Rectal smooth muscle tissue (tissue), 1 donor: ENCODE data around the gene FAM124A.

Source experiments
- H3K27ac ChIP-seq: one replicate; pipeline ENCODE4 v1.7.0; 2013; ENCODE audit warnings: low read depth, low read length, inconsistent platforms
- H3K27me3 ChIP-seq: one replicate; pipeline ENCODE4 v1.7.0; 2013; ENCODE audit warnings: low read length; ENCODE audit not compliant: control insufficient read depth, insufficient read depth
- H3K36me3 ChIP-seq: one replicate; pipeline ENCODE4 v1.7.0; 2013; ENCODE audit warnings: low read length; ENCODE audit not compliant: control insufficient read depth, insufficient read depth
- H3K4me1 ChIP-seq: one replicate; pipeline ENCODE4 v1.7.0; 2013; ENCODE audit warnings: low read length; ENCODE audit not compliant: control insufficient read depth, insufficient read depth
- H3K4me3 ChIP-seq: one replicate; pipeline ENCODE4 v1.7.0; 2013; ENCODE audit warnings: low read length
- H3K9ac ChIP-seq: one replicate; pipeline ENCODE4 v1.7.0; 2013; ENCODE audit warnings: low read length

FAM124A gene, protein sequence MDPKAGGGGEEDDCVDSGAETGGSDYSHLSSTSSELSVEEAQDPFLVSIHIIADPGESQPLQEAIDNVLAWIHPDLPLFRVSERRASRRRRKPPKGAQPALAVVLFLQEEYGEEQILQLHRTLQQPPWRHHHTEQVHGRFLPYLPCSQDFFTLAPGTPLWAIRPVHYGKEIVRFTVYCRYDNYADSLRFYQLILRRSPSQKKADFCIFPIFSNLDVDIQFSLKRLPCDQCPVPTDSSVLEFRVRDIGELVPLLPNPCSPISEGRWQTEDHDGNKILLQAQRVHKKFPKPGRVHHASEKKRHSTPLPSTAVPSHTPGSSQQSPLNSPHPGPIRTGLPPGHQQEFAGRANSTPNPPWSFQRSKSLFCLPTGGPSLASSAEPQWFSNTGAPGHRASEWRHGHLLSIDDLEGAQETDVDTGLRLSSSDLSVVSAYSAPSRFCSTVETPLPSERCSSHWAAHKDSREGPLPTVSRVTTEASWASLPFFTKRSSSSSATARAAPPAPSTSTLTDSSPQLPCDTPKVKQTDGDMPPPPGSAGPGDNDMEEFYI

GRCh38 chr13:51222037-51222685 lies at the start of gene FAM124A:
TSS of gene FAM124A (plus strand) at chr13:51222398. CDS start at chr13:51222502, 104 bp downstream.
- H3K4me3 ChIP-seq, result peak within 1 kb of the TSS; percentile 84
- peak within 1 kb of the TSS; percentile 62 for H3K27ac ChIP-seq
- H3K4me1 ChIP-seq, result no peaks in the 10 kb centered on the region
- H3K36me3 ChIP-seq, result no peaks in the 10 kb centered on the region
- peaks cover 3% of the 10 kb centered on the region for H3K27me3 ChIP-seq
- H3K9ac ChIP-seq, result no peak within 1 kb of the TSS

- H3K27me3 ChIP-seq, result no peaks in the 10 kb centered on the region
These were observed 47.2 kb upstream of the FAM124A start for GRCh38 chr13:51175021-51175420.

GRCh38 chr13:51175639-51176038 lies 46.6 kb upstream of the FAM124A start:
- Histone ChIP-seq H3K36me3 (no peaks in the 10 kb centered on the region), H3K9ac (no peak overlapping the region), H3K27ac (no peak overlapping the region)

More at GRCh38 chr13:51175021-51175420, 47.2 kb upstream of the FAM124A start:
- no peak overlapping the region for H3K9ac ChIP-seq
- H3K36me3 ChIP-seq, result no peaks in the 10 kb centered on the region
- H3K4me3 ChIP-seq, result no peak overlapping the region
- H3K27ac ChIP-seq, result no peak overlapping the region
- H3K4me1 ChIP-seq, result no peaks in the 10 kb centered on the region

GRCh38 chr13:51177188-51177587 lies 45.0 kb upstream of the FAM124A start:
- Histone ChIP-seq H3K4me1 (no peaks in the 10 kb centered on the region), H3K36me3 (no peaks in the 10 kb centered on the region), H3K9ac (no peak overlapping the region), H3K4me3 (no peak overlapping the region), H3K27ac (no peak overlapping the region), H3K27me3 (no peaks in the 10 kb centered on the region)

More at GRCh38 chr13:51175639-51176038, 46.6 kb upstream of the FAM124A start:
- no peak overlapping the region for H3K4me3 ChIP-seq
- H3K4me1 ChIP-seq, result no peaks in the 10 kb centered on the region
- no peaks in the 10 kb centered on the region for H3K27me3 ChIP-seq

GRCh38 chr13:51178456-51179074 lies 43.6 kb upstream of the FAM124A start:
- Histone ChIP-seq H3K4me3 (no peak overlapping the region), H3K4me1 (no peaks in the 10 kb centered on the region), H3K9ac (no peak overlapping the region)

DNA sequence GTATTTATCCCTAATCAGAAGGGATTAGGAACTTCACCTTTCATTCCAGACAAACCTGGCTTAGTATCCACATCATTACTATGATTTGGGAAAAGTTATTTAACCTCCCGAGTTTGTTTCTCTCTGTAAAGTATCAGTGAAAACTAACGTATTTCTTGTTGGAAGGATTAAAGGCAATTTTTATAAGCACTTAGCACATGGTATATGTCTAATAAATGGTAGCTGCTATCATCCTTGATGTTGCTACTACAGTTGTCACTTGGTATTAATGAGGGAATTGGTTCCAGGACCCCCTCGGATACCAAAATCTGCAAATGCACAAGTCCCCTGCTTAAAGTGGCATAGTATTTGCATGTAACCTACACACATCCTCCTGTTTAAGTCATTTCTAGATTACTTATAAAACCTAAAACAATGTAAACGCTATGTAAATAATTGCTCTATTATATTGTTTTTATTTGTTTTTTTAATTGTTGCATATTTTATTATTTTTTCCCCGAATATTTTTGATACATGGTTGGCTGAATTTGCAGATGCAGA lies 42.7 kb upstream of the FAM124A start:
- H3K9ac ChIP-seq, result no peak overlapping the region
- H3K27me3 ChIP-seq, result no peaks in the 10 kb centered on the region
- no peak overlapping the region for H3K27ac ChIP-seq
- H3K4me3 ChIP-seq, result no peak overlapping the region
- H3K4me1 ChIP-seq, result no peaks in the 10 kb centered on the region
- no peaks in the 10 kb centered on the region for H3K36me3 ChIP-seq

More at GRCh38 chr13:51178456-51179074, 43.6 kb upstream of the FAM124A start:
- no peak overlapping the region for H3K27ac ChIP-seq
- no peaks in the 10 kb centered on the region for H3K27me3 ChIP-seq
- H3K36me3 ChIP-seq, result no peaks in the 10 kb centered on the region

GRCh38 chr13:51180853-51181511 lies 41.2 kb upstream of the FAM124A start:
- Histone ChIP-seq H3K27ac (no peak overlapping the region), H3K27me3 (no peaks in the 10 kb centered on the region), H3K4me3 (no peak overlapping the region), H3K9ac (no peak overlapping the region), H3K4me1 (no peaks in the 10 kb centered on the region), H3K36me3 (no peaks in the 10 kb centered on the region)

- H3K36me3 ChIP-seq, result no peaks in the 10 kb centered on the region
- no peak overlapping the region for H3K4me3 ChIP-seq
- H3K27me3 ChIP-seq, result no peaks in the 10 kb centered on the region
- H3K27ac ChIP-seq, result no peak overlapping the region
- H3K4me1 ChIP-seq, result no peaks in the 10 kb centered on the region
- no peak overlapping the region for H3K9ac ChIP-seq
These were observed 40.3 kb upstream of the FAM124A start for GRCh38 chr13:51181786-51182383.

- Histone ChIP-seq H3K4me3 (no peak overlapping the region), H3K4me1 (no peaks in the 10 kb centered on the region), H3K27me3 (no peaks in the 10 kb centered on the region), H3K27ac (no peak overlapping the region), H3K36me3 (no peaks in the 10 kb centered on the region), H3K9ac (no peak overlapping the region)
These were observed 30.5 kb upstream of the FAM124A start for GRCh38 chr13:51191743-51192142.

- H3K27me3 ChIP-seq, result no peaks in the 10 kb centered on the region
These were observed 29.9 kb upstream of the FAM124A start for GRCh38 chr13:51192348-51192747.

GRCh38 chr13:51193387-51193786 lies 28.8 kb upstream of the FAM124A start:
- H3K4me3 ChIP-seq, result no peak overlapping the region
- no peaks in the 10 kb centered on the region for H3K4me1 ChIP-seq
- H3K9ac ChIP-seq, result no peak overlapping the region
- no peaks in the 10 kb centered on the region for H3K36me3 ChIP-seq
- no peak overlapping the region for H3K27ac ChIP-seq
- no peaks in the 10 kb centered on the region for H3K27me3 ChIP-seq

More at GRCh38 chr13:51192348-51192747, 29.9 kb upstream of the FAM124A start:
- Histone ChIP-seq H3K36me3 (no peaks in the 10 kb centered on the region), H3K27ac (no peak overlapping the region), H3K4me3 (no peak overlapping the region), H3K9ac (no peak overlapping the region), H3K4me1 (no peaks in the 10 kb centered on the region)
